Stimulated activated CD8-positive, alpha-beta memory T cell treated with anti-CD3 and anti-CD28 coated beads, Interleukin-12 subunit alpha, Interleukin-12 subunit beta, amount 100 ng/mL, for 4 hours (primary cell): ENCODE data around the gene NSD1.
"Not testable (repeated sequence)": the region's sequence is repeated elsewhere in the genome, so short reads cannot be mapped to it uniquely, and the experiment has no call there.

Experiments
- DNase-seq: peaks from one replicate; pipeline ENCODE4 v3.0.0-alpha.2; 2020; ENCODE audit warnings: low read depth

NSD1 gene

GRCh38 chr5:177328545-177329231 is 195.1 kb downstream of the NSD1 start:
- no peak for DNase-seq

- no peak for DNase-seq
These were observed 196.3 kb downstream of the NSD1 start for GRCh38 chr5:177329883-177330282.

- DNase-seq: no peak
These were observed 197.6 kb downstream of the NSD1 start for GRCh38 chr5:177330991-177331842.

- no peak for DNase-seq
These were observed 198.7 kb downstream of the NSD1 start for GRCh38 chr5:177332031-177332895.

- no peak for DNase-seq
These were observed 199.3 kb downstream of the NSD1 start for GRCh38 chr5:177332896-177333260.

- no peak for DNase-seq
These were observed 200.0 kb downstream of the NSD1 start for GRCh38 chr5:177333420-177334154.

GRCh38 chr5:177334155-177334551 is 200.6 kb downstream of the NSD1 start:
- DNase-seq: no peak

GRCh38 chr5:177334781-177335700 is 201.5 kb downstream of the NSD1 start:
- DNase-seq: no peak

- DNase-seq: no peak
These were observed 202.1 kb downstream of the NSD1 start for GRCh38 chr5:177335701-177336065.

- DNase-seq: no peak
These were observed 202.5 kb downstream of the NSD1 start for GRCh38 chr5:177336112-177336511.

GRCh38 chr5:177336603-177337494 is 203.3 kb downstream of the NSD1 start:
- DNase-seq: no peak

GRCh38 chr5:177338251-177339106 is 204.9 kb downstream of the NSD1 start:
- no peak for DNase-seq

- DNase-seq: no peak
These were observed 205.6 kb downstream of the NSD1 start for GRCh38 chr5:177339107-177339638.

- not testable (repeated sequence) for DNase-seq
These were observed 209.4 kb downstream of the NSD1 start for GRCh38 chr5:177343000-177343399.

- no peak for DNase-seq
These were observed 210.2 kb downstream of the NSD1 start for GRCh38 chr5:177343777-177344176.

GRCh38 chr5:177344891-177345290 is 211.3 kb downstream of the NSD1 start:
- no peak for DNase-seq

- no peak for DNase-seq
These were observed 213.2 kb downstream of the NSD1 start for GRCh38 chr5:177346820-177347219.

- no peak for DNase-seq
These were observed 214.1 kb downstream of the NSD1 start for GRCh38 chr5:177347699-177348098.

GRCh38 chr5:177349362-177349647 is 215.7 kb downstream of the NSD1 start:
- DNase-seq: no peak
